WI38 (cell line): ENCODE results near the gene MIPEP.

Experiments
- H3K4me3 ChIP-seq: 2 replicates; pipeline ENCODE4 v1.5.1; 2011; ENCODE audit warnings: low read depth, mild to moderate bottlenecking, control low read depth, low read length
- CTCF ChIP-seq: IDR thresholded peaks from 2 replicates; pipeline ENCODE4 v1.5.1; 2012; ENCODE audit warnings: low read depth, mild to moderate bottlenecking, control low read depth, low read length

MIPEP gene

DNA sequence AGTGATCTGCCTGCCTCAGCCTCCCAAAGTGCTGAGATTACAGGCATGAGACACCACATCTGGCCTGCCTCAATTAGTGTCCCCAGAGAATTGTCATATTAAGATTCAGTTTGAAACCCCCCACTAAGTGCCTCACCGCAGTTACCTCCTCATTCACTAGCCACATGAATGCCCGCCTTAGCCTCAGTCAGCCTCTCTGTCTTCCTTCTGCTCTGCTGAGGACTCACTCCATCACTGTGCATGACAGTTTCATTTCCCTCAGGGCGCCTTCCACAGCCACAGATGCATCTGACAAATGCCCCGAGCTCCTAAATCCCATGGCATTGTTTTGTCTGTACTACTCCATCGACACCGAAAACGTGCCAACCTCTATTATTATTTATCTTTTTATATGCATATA lies 23.3 kb downstream of the MIPEP start:
- H3K4me3 ChIP-seq = no peak overlapping the region
- TF ChIP-seq CTCF = no peak

- no peak overlapping the region for H3K4me3 ChIP-seq
- TF ChIP-seq CTCF = no peak
These were observed 24.2 kb downstream of the MIPEP start for GRCh38 chr13:23865026-23865425.

DNA sequence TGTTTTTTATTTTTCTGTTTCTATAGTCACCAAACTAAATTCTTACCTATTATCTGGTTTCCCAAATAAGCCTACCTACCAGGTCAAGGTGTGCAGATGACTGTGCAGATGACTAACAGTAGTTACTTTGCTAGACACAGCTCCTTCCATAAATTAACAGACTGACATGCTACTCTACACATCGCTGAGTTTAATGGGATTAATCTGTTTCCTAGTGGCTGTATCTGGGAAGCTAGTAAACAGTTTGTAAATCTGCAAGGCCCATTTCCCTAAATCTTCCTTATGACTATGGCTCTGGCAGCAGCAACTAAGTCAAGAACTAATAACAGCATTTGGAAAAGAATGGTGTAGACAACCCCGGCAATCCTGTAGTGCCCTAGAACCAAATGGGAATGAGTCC lies 27.9 kb downstream of the MIPEP start:
- no peak for TF ChIP-seq CTCF

GRCh38 chr13:23859904-23860303 lies 29.3 kb downstream of the MIPEP start:
- TF ChIP-seq CTCF = no peak

More for the DNA sequence above, 27.9 kb downstream of the MIPEP start:
- H3K4me3 ChIP-seq = no peak overlapping the region

DNA sequence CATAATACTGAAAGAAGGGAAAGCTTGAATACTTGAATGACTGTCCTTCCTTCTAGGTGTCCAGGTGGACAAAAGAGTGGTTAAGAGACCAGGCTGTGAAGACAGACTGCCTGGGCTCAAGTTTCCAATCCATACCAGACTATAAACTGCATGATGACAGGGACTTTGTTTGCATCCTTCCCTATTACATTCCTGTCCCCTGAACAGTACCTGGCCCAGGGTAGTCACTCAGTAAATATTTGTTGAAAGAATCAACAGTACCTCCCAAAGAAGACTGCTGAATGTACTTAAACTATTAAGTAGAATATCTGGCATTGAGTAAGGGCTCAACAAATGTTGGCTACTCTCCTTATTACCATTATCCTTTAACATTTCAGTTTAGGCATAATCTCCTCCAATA lies 29.7 kb downstream of the MIPEP start:
- no peak for TF ChIP-seq CTCF

More at GRCh38 chr13:23859904-23860303, 29.3 kb downstream of the MIPEP start:
- H3K4me3 ChIP-seq = no peak overlapping the region

DNA sequence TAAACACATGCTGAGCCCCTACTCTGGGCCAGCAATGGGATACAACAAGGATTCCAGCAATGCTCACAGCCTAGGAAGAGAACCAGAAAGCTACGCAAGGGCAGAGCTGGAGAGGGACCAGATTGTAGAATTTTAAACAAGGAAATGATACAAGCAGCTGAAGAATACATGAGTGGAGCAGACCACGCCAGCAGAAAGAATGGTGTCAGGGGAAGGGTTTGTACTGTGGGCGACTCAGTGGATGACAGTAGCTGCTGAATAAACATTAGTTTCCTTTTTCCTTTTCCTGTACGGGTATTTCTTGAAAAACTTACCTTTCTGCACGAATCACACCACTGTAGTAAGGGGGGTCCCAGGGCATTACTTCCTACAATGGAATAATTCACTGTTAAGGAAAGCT lies 30.7 kb downstream of the MIPEP start:
- TF ChIP-seq CTCF = no peak
- H3K4me3 ChIP-seq = no peak overlapping the region

More for the DNA sequence above, 29.7 kb downstream of the MIPEP start:
- no peak overlapping the region for H3K4me3 ChIP-seq

- TF ChIP-seq CTCF = no peak
- no peak overlapping the region for H3K4me3 ChIP-seq
These were observed 33.0 kb downstream of the MIPEP start for GRCh38 chr13:23856008-23856750.
